Measurements from ENCODE around the gene KCNG1.

The KCNG1 gene

DNA sequence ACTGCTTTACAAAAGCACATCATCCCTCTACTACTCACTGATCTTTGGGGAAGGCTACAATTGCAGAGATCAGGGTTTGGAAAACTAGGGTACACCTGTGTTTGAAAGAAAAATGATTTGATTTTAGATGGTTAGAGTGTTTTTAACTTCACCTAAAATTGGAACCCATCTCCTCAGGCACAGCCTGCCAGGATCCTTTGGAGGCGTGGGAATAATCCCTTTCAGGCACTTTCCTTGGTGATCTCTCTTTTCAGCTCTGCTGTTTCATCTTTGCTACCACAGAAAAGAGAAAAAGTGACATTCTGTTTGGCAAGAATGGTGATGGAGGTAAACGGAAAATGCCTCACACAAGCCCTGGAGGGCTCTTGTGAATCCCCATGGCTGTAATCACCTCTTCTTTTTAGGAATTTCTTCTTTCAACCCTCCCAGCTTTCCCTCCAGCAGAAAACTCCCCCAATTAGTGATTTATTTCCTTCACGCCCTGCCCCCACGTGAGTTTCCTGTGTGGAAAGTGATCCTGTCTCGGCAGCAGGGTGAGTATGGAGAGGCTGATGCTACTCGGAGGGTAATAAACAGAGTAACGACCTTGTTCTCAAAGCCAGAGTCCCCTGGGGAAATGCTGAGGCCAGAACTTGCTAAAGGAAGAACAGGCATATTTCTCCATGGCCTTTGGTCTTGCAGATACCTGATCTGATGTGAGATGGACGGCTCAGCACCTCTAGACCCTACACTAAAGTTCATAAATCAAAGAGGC lies 9.2 kb downstream of the KCNG1 start:
- Histone ChIP-seq H3K36me3 (ENCODE audit: control insufficient read depth in 2 of 2, insufficient read depth in 2 of 2, low read length in 2 of 2) (no peaks in the 10 kb centered on the region), H3K4me1 (ENCODE audit: control insufficient read depth in 2 of 2, insufficient read depth in 2 of 2, low read length in 2 of 2) (peaks cover 3 to 5% of the 10 kb centered on the region in 2 donors), H3K27me3 (ENCODE audit: control insufficient read depth in 2 of 2, insufficient read depth in 2 of 2, low read length in 2 of 2) (peaks cover 0 to 5% of the 10 kb centered on the region in 2 donors), H3K27ac (ENCODE audit: low read depth in 2 of 2, low read length in 2 of 2) (no peak overlapping the region), H3K9me3 (ENCODE audit: control insufficient read depth in 2 of 2, low read length in 2 of 2) (no peaks in the 10 kb centered on the region), H3K9ac (ENCODE audit: low read depth in 1 of 2, low read length in 2 of 2) (no peak overlapping the region), H3K4me3 (ENCODE audit: low read length in 2 of 2) (no peak overlapping the region)

DNA sequence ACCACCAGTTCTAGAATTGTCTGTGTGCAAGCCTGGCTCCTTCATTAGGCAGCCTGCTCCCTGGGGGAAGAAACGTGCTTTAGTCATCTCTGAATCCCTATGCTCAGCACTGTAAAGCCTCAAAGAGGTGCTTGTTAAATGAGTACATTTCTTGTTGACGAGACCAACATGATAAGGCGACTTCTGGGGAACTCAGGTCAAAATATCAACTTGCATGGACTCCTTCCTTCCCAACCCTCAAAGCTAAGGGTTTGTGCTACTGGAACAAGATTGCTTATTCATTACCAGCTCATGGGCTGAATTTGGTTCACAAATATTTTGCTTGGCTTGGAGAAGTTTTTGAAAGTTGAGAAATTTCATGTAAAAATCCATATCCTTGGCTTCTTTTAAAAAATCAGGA lies 10.6 kb downstream of the KCNG1 start:
- H3K4me1 ChIP-seq (ENCODE audit: control insufficient read depth in 2 of 2, insufficient read depth in 2 of 2, low read length in 2 of 2), result peaks cover 3 to 5% of the 10 kb centered on the region in 2 donors
- no peaks in the 10 kb centered on the region for H3K9me3 ChIP-seq (ENCODE audit: control insufficient read depth in 2 of 2, low read length in 2 of 2)
- peaks cover 0 to 4% of the 10 kb centered on the region in 2 donors for H3K27me3 ChIP-seq (ENCODE audit: control insufficient read depth in 2 of 2, insufficient read depth in 2 of 2, low read length in 2 of 2)
- no peaks in the 10 kb centered on the region for H3K36me3 ChIP-seq (ENCODE audit: control insufficient read depth in 2 of 2, insufficient read depth in 2 of 2, low read length in 2 of 2)
- H3K27ac ChIP-seq (ENCODE audit: low read depth in 2 of 2, low read length in 2 of 2), result no peak overlapping the region
- H3K9ac ChIP-seq (ENCODE audit: low read depth in 1 of 2, low read length in 2 of 2), result no peak overlapping the region
- H3K4me3 ChIP-seq (ENCODE audit: low read length in 2 of 2), result no peak overlapping the region

DNA sequence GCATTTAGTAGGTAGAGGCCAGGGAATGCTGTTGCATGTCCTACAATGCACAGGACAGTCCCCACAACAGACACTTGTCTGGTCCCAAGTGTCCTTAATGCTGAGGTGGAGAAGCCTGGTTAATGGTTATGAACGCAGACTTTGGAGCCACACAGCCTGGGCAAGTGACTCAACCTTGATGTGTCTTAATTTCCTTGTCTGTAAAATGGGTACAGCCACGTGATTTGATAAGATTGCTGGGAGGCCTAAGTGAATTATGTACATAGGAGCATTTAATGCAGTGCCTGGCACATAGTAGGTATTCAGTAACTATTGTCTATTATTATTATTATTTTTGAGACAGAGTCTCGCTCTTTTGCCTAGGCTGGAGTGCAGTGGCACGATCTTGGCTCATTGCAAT lies 11.4 kb downstream of the KCNG1 start:
- H3K27me3 ChIP-seq (ENCODE audit: control insufficient read depth in 2 of 2, insufficient read depth in 2 of 2, low read length in 2 of 2), result peaks cover 0 to 4% of the 10 kb centered on the region in 2 donors
- H3K4me3 ChIP-seq (ENCODE audit: low read length in 2 of 2), result no peak overlapping the region
- H3K9me3 ChIP-seq (ENCODE audit: control insufficient read depth in 2 of 2, low read length in 2 of 2), result no peaks in the 10 kb centered on the region
- peaks cover 3 to 5% of the 10 kb centered on the region in 2 donors for H3K4me1 ChIP-seq (ENCODE audit: control insufficient read depth in 2 of 2, insufficient read depth in 2 of 2, low read length in 2 of 2)
- H3K9ac ChIP-seq (ENCODE audit: low read depth in 1 of 2, low read length in 2 of 2), result no peak overlapping the region
- no peak overlapping the region for H3K27ac ChIP-seq (ENCODE audit: low read depth in 2 of 2, low read length in 2 of 2)
- H3K36me3 ChIP-seq (ENCODE audit: control insufficient read depth in 2 of 2, insufficient read depth in 2 of 2, low read length in 2 of 2), result no peaks in the 10 kb centered on the region

DNA sequence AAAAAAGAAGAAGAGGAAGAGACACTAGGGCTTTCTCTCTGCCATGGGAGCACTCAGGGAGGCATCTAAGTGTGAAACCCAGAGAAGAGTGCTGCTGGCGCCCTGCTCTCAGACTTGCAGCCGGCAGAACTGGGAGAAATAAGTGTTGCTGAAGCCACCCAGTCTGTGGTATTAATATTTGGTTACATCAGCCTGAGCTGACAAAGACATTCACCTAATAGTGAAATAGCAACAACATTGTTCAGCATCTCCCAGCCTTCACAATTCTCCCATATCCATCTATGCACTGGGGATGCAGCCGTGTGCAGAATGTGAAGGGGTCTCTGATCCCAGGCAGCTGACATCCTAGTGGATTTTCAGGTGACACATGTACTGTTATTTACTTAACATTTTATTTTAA lies 12.0 kb downstream of the KCNG1 start:
- peaks cover 0 to 4% of the 10 kb centered on the region in 2 donors for H3K27me3 ChIP-seq (ENCODE audit: control insufficient read depth in 2 of 2, insufficient read depth in 2 of 2, low read length in 2 of 2)
- peaks cover 3 to 5% of the 10 kb centered on the region in 2 donors for H3K4me1 ChIP-seq (ENCODE audit: control insufficient read depth in 2 of 2, insufficient read depth in 2 of 2, low read length in 2 of 2)

DNA sequence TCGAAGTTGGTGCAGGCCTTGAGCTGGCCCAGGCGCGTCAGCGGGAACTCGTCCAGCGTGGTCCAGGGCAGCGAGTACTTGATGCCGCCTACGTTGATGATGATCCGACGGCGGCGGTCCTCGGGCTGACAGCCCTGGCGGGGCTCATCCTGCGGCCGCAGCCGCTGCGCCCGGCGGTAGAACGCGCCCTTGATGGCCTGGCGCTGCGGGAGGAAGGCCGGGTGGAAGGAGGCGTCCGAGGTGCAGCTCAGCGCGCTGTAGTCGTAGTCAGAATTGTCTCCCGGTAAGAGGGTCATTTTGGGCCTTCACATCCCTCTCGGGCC lies 12.9 kb downstream of the KCNG1 start:
- Histone ChIP-seq H3K36me3 (ENCODE audit: control insufficient read depth in 2 of 2, insufficient read depth in 2 of 2, low read length in 2 of 2) (no peaks in the 10 kb centered on the region), H3K9me3 (ENCODE audit: control insufficient read depth in 2 of 2, low read length in 2 of 2) (no peaks in the 10 kb centered on the region), H3K9ac (ENCODE audit: low read depth in 1 of 2, low read length in 2 of 2) (no peak overlapping the region), H3K27me3 (ENCODE audit: control insufficient read depth in 2 of 2, insufficient read depth in 2 of 2, low read length in 2 of 2) (peaks cover 0 to 4% of the 10 kb centered on the region in 2 donors), H3K4me3 (ENCODE audit: low read length in 2 of 2) (no peak overlapping the region), H3K27ac (ENCODE audit: low read depth in 2 of 2, low read length in 2 of 2) (no peak overlapping the region), H3K4me1 (ENCODE audit: control insufficient read depth in 2 of 2, insufficient read depth in 2 of 2, low read length in 2 of 2) (peaks cover 3 to 5% of the 10 kb centered on the region in 2 donors)

More for the DNA sequence above, 12.0 kb downstream of the KCNG1 start:
- H3K9me3 ChIP-seq (ENCODE audit: control insufficient read depth in 2 of 2, low read length in 2 of 2), result no peaks in the 10 kb centered on the region
- H3K4me3 ChIP-seq (ENCODE audit: low read length in 2 of 2), result no peak overlapping the region
- no peaks in the 10 kb centered on the region for H3K36me3 ChIP-seq (ENCODE audit: control insufficient read depth in 2 of 2, insufficient read depth in 2 of 2, low read length in 2 of 2)
- no peak overlapping the region for H3K27ac ChIP-seq (ENCODE audit: low read depth in 2 of 2, low read length in 2 of 2)
- no peak overlapping the region for H3K9ac ChIP-seq (ENCODE audit: low read depth in 1 of 2, low read length in 2 of 2)

DNA sequence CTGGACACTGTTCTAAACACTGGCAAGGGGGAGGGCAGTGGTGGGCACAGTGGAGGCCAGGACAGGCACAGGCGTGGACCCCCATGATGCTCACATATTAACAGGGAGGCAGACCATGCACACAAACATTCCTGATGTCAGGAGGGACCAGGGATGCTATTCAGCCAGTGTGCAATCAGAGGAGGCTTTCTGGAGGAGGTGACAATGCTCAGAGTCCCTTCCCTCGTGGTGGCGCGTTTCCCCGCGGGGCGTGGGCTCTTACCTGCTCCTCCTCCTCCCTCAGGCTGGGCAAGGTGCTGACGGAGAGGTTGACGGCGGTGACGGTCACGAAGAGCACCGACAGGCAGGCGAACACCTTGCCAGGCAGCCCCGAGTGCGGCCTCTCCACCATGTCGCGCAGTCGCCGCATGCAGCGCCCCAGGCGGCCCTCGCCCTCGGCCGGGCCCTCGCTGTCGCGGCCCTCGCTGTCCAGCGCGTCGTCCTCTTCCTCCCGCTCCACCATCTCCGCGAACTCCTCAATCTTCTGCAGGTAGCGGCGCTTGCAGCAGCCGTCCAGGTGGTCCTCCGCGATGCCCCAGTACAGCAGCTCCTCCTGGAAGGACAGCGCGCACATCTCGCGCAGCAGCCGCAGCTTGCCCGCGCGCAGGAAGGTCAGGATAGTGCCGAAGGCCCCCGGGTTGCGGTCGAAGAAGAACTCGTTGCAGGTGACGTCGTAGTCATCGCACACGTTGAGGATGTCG lies 13.4 kb downstream of the KCNG1 start:
- Histone ChIP-seq H3K9ac (ENCODE audit: low read depth in 1 of 2, low read length in 2 of 2) (no peak overlapping the region), H3K4me1 (ENCODE audit: control insufficient read depth in 2 of 2, insufficient read depth in 2 of 2, low read length in 2 of 2) (peaks cover 3 to 5% of the 10 kb centered on the region in 2 donors), H3K4me3 (ENCODE audit: low read length in 2 of 2) (no peak overlapping the region), H3K9me3 (ENCODE audit: control insufficient read depth in 2 of 2, low read length in 2 of 2) (no peaks in the 10 kb centered on the region), H3K27me3 (ENCODE audit: control insufficient read depth in 2 of 2, insufficient read depth in 2 of 2, low read length in 2 of 2) (peaks cover 0 to 4% of the 10 kb centered on the region in 2 donors), H3K27ac (ENCODE audit: low read depth in 2 of 2, low read length in 2 of 2) (no peak overlapping the region), H3K36me3 (ENCODE audit: control insufficient read depth in 2 of 2, insufficient read depth in 2 of 2, low read length in 2 of 2) (no peaks in the 10 kb centered on the region)

DNA sequence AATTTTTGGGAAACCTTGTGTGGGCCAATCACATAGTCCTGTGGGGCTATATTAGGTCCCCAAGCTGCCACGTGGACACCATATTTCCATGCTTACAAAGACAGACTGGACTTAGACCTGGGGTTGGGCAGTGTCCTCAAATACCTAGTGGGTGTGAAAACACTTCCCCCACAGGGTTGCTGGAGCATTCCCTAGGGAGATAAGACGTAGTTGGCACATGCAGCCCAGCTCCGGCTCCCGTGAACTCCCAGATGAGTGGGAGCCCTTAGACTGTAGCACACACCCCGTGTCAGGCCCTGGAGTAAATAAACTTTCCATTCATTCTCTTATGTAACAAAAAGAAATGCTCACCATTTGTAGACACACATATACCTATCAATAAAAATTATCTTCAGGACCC lies 14.2 kb downstream of the KCNG1 start:
- H3K27ac ChIP-seq (ENCODE audit: low read depth in 2 of 2, low read length in 2 of 2), result no peak overlapping the region
- H3K9me3 ChIP-seq (ENCODE audit: control insufficient read depth in 2 of 2, low read length in 2 of 2), result no peaks in the 10 kb centered on the region
- H3K4me3 ChIP-seq (ENCODE audit: low read length in 2 of 2), result no peak overlapping the region
- H3K9ac ChIP-seq (ENCODE audit: low read depth in 1 of 2, low read length in 2 of 2), result no peak overlapping the region
- H3K27me3 ChIP-seq (ENCODE audit: control insufficient read depth in 2 of 2, insufficient read depth in 2 of 2, low read length in 2 of 2), result peaks cover 0 to 2% of the 10 kb centered on the region in 2 donors
- peaks cover 3 to 5% of the 10 kb centered on the region in 2 donors for H3K4me1 ChIP-seq (ENCODE audit: control insufficient read depth in 2 of 2, insufficient read depth in 2 of 2, low read length in 2 of 2)
- no peaks in the 10 kb centered on the region for H3K36me3 ChIP-seq (ENCODE audit: control insufficient read depth in 2 of 2, insufficient read depth in 2 of 2, low read length in 2 of 2)

DNA sequence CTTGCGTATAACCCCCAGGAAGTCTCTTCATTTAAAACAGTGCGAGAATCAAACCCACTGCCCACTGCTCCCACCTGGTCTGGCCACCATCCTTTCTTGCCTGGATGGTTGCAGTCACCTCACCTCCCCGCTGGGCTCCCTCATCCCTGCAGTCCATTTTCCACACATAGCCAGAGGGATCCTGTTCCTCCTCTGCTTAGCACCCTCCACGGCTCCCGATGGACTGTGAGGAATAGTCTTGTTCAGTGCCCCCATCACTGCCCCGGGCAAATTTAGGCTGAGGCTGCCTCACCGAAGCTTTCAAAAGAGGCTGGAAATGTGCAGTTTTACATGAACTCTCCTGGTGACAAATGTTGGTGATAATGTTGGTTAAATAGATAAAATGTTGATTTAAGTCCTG lies 17.7 kb downstream of the KCNG1 start:
- H3K27me3 ChIP-seq (ENCODE audit: control insufficient read depth in 2 of 2, insufficient read depth in 2 of 2, low read length in 2 of 2), result peaks cover 0 to 6% of the 10 kb centered on the region in 2 donors

DNA sequence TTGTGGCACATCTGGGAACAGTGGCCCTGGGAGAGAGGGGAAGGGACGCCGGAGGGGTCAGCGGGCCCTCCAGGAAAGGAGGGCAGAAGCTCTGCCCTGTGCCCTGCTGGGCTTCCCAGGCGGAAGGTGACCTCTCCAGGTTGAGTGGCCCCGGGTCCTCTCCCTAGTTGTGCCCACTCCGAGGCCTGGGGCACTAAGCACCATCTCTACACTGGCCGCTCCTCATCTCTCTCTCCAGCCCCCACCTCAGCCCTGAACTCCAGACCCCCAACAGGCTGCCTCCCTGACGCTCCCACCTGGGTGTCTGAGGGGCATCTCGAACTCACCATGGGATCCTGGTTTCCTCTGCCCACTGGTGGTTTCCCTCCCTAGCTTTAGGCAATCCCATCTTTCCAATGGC lies 18.1 kb downstream of the KCNG1 start:
- Histone ChIP-seq H3K4me1 (ENCODE audit: control insufficient read depth in 2 of 2, insufficient read depth in 2 of 2, low read length in 2 of 2) (peaks cover 3 to 5% of the 10 kb centered on the region in 2 donors), H3K27ac (ENCODE audit: low read depth in 2 of 2, low read length in 2 of 2) (no peak overlapping the region), H3K36me3 (ENCODE audit: control insufficient read depth in 2 of 2, insufficient read depth in 2 of 2, low read length in 2 of 2) (no peaks in the 10 kb centered on the region), H3K9me3 (ENCODE audit: control insufficient read depth in 2 of 2, low read length in 2 of 2) (no peaks in the 10 kb centered on the region), H3K9ac (ENCODE audit: low read depth in 1 of 2, low read length in 2 of 2) (no peak overlapping the region), H3K27me3 (ENCODE audit: control insufficient read depth in 2 of 2, insufficient read depth in 2 of 2, low read length in 2 of 2) (peaks cover 0 to 6% of the 10 kb centered on the region in 2 donors), H3K4me3 (ENCODE audit: low read length in 2 of 2) (no peak overlapping the region)

More for the DNA sequence above, 17.7 kb downstream of the KCNG1 start:
- Histone ChIP-seq H3K36me3 (ENCODE audit: control insufficient read depth in 2 of 2, insufficient read depth in 2 of 2, low read length in 2 of 2) (no peaks in the 10 kb centered on the region), H3K9me3 (ENCODE audit: control insufficient read depth in 2 of 2, low read length in 2 of 2) (no peaks in the 10 kb centered on the region), H3K4me1 (ENCODE audit: control insufficient read depth in 2 of 2, insufficient read depth in 2 of 2, low read length in 2 of 2) (peaks cover 3 to 5% of the 10 kb centered on the region in 2 donors), H3K9ac (ENCODE audit: low read depth in 1 of 2, low read length in 2 of 2) (no peak overlapping the region), H3K27ac (ENCODE audit: low read depth in 2 of 2, low read length in 2 of 2) (no peak overlapping the region), H3K4me3 (ENCODE audit: low read length in 2 of 2) (no peak overlapping the region)

DNA sequence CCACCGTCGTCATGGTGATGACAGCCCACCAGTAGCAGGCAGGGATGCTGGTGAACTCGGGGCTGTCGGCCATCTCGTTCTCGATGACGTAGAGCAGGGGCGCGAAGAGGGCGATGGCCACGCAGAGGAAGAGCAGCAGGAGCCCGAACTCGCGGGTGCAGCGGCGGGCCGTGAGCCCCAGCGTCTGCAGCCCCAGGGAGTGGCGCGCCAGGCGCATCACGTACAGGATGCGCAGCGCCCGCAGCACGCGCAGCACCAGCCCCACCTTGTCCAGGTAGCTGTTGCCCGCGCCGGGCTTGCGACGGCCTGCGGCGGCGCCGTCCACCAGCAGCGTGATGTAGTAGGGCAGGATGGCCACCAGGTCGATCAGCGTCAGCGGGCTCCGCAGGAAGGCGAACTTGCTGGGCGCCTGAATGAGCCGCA lies 18.6 kb downstream of the KCNG1 start:
- Histone ChIP-seq H3K9me3 (ENCODE audit: control insufficient read depth in 2 of 2, low read length in 2 of 2) (no peaks in the 10 kb centered on the region), H3K9ac (ENCODE audit: low read depth in 1 of 2, low read length in 2 of 2) (no peak overlapping the region), H3K4me3 (ENCODE audit: low read length in 2 of 2) (no peak overlapping the region), H3K27ac (ENCODE audit: low read depth in 2 of 2, low read length in 2 of 2) (no peak overlapping the region), H3K36me3 (ENCODE audit: control insufficient read depth in 2 of 2, insufficient read depth in 2 of 2, low read length in 2 of 2) (no peaks in the 10 kb centered on the region), H3K27me3 (ENCODE audit: control insufficient read depth in 2 of 2, insufficient read depth in 2 of 2, low read length in 2 of 2) (peaks cover 0 to 6% of the 10 kb centered on the region in 2 donors), H3K4me1 (ENCODE audit: control insufficient read depth in 2 of 2, insufficient read depth in 2 of 2, low read length in 2 of 2) (peaks cover 3 to 4% of the 10 kb centered on the region in 2 donors)

All from mucosa of rectum (tissue), 2 donors.